ENCODE measurements around the gene PTGR3. TPM values are rescaled to one million over a fixed set of nuclear protein-coding genes. Genes with fewer than 3 reads are reported as not detected.

Gene PTGR3
- total RNA-seq, 2 donors from 2014 or later, result 8.9 to 26.5 TPM

- no peaks in the 10 kb centered on the region for H3K36me3 ChIP-seq (replicated peaks in 1 of 2; ENCODE audit: insufficient read depth in 1 of 2, low read depth in 2 of 2)
- no peak for DNase-seq
- H3K9me3 ChIP-seq, result no peaks in the 10 kb centered on the region
- no peak for TF ChIP-seq CTCF (IDR thresholded peaks at IDR 0.05)
- TF ChIP-seq POLR2A (IDR thresholded peaks at IDR 0.05), result no peak
- H3K4me3 ChIP-seq, result no peak overlapping the region
- ATAC-seq, result no peak
- H3K4me1 ChIP-seq, result peaks cover 4% of the 10 kb centered on the region
- peak overlapping the region in 1 of 4 donors; percentile 38 for H3K27ac ChIP-seq
- WGBS, 2 donors, result 74 to 83% methylated on average over 4 of the region's 4 CpGs
- intact Hi-C loops (cut with DNase I), result no loop called here
- H3K27me3 ChIP-seq, result no peaks in the 10 kb centered on the region
These were observed 44.8 kb upstream of the PTGR3 start for GRCh38 chr18:75253784-75254183.

GRCh38 chr18:75253043-75253442 lies 44.1 kb upstream of the PTGR3 start:
- no peak for ATAC-seq
- Histone ChIP-seq H3K27ac (no peak overlapping the region), H3K36me3 (replicated peaks in 1 of 2; ENCODE audit: insufficient read depth in 1 of 2, low read depth in 2 of 2) (no peaks in the 10 kb centered on the region), H3K9me3 (no peaks in the 10 kb centered on the region), H3K27me3 (no peaks in the 10 kb centered on the region), H3K4me1 (peaks cover 12% of the 10 kb centered on the region), H3K4me3 (no peak overlapping the region)
- TF ChIP-seq CTCF (IDR thresholded peaks at IDR 0.05) (no peak), POLR2A (IDR thresholded peaks at IDR 0.05) (no peak)
- intact Hi-C loops (cut with DNase I), result no loop called here
- 47 to 57% methylated on average over 1 of the region's 1 CpG for whole genome bisulfite sequencing, 2 donors
- no peak for DNase-seq

GRCh38 chr18:75252136-75252535 lies 43.2 kb upstream of the PTGR3 start:
- H3K27ac ChIP-seq, result no peak overlapping the region
- no peak overlapping the region for H3K4me3 ChIP-seq
- WGBS, 2 donors, result 60 to 88% methylated on average over 2 of the region's 2 CpGs
- H3K4me1 ChIP-seq, result peaks cover 9% of the 10 kb centered on the region
- H3K36me3 ChIP-seq (replicated peaks in 1 of 2; ENCODE audit: insufficient read depth in 1 of 2, low read depth in 2 of 2), result no peaks in the 10 kb centered on the region
- intact Hi-C loops (cut with DNase I), result no loop called here
- ATAC-seq (no peak), DNase-seq (no peak)
- TF ChIP-seq POLR2A (IDR thresholded peaks at IDR 0.05), result no peak
- TF ChIP-seq CTCF (IDR thresholded peaks at IDR 0.05), result no peak
- H3K27me3 ChIP-seq, result no peaks in the 10 kb centered on the region
- no peaks in the 10 kb centered on the region for H3K9me3 ChIP-seq

GRCh38 chr18:75251466-75251865 lies 42.5 kb upstream of the PTGR3 start:
- no peak for ATAC-seq
- H3K4me3 ChIP-seq, result no peak overlapping the region
- WGBS, 2 donors, result 64 to 69% methylated on average over 5 of the region's 5 CpGs
- H3K27ac ChIP-seq, result no peak overlapping the region
- H3K9me3 ChIP-seq, result no peaks in the 10 kb centered on the region
- intact Hi-C loops (cut with DNase I), result no loop called here
- H3K4me1 ChIP-seq, result peaks cover 16% of the 10 kb centered on the region
- TF ChIP-seq CTCF (IDR thresholded peaks at IDR 0.05), result no peak
- TF ChIP-seq POLR2A (IDR thresholded peaks at IDR 0.05), result no peak
- no peaks in the 10 kb centered on the region for H3K36me3 ChIP-seq (replicated peaks in 1 of 2; ENCODE audit: insufficient read depth in 1 of 2, low read depth in 2 of 2)
- DNase-seq, result no peak
- no peaks in the 10 kb centered on the region for H3K27me3 ChIP-seq

- Histone ChIP-seq H3K4me3 (no peak overlapping the region), H3K4me1 (peaks cover 16% of the 10 kb centered on the region), H3K27ac (no peak overlapping the region), H3K27me3 (no peaks in the 10 kb centered on the region), H3K36me3 (replicated peaks in 1 of 2; ENCODE audit: insufficient read depth in 1 of 2, low read depth in 2 of 2) (no peaks in the 10 kb centered on the region), H3K9me3 (no peaks in the 10 kb centered on the region)
- intact Hi-C loops (cut with DNase I), result no loop called here
- no peak for TF ChIP-seq POLR2A (IDR thresholded peaks at IDR 0.05)
- TF ChIP-seq CTCF (IDR thresholded peaks at IDR 0.05), result no peak
- WGBS, 2 donors, result 93 to 94% methylated on average over 14 to 16 of the region's 20 CpGs
- no peak for ATAC-seq
- DNase-seq, result no peak
These were observed 41.5 kb upstream of the PTGR3 start for GRCh38 chr18:75250471-75250821.

Measured in body of pancreas (tissue), 4 donors.